Measurements from ENCODE around the gene TMEM220. TPM values are rescaled to one million over a fixed set of nuclear protein-coding genes. Genes with fewer than 3 reads are reported as not detected.

TMEM220 gene
- total and polyA plus RNA-seq, 2 of the 4 experiments (the other 2 are of a cell fraction) = 1.1 to 1.9 TPM

- H3K56ac ChIP-seq (ENCODE audit: extremely low read depth, insufficient read depth, low read length) = no peak overlapping the region
- WGBS, 2 experiments (ENCODE audit: extremely low coverage in 2 of 2, insufficient read length in 1 of 2) = no CpG with 5 or more reads among the region's 2 CpGs
- H3K4me2 ChIP-seq (ENCODE audit: low read depth, low read length) = no peak overlapping the region
- no peak overlapping the region for H4K91ac ChIP-seq (ENCODE audit: insufficient read depth, low read depth, low read length)
- dilution Hi-C loops (cut with HindIII; ENCODE audit: low sequenced_read_pairs, unreplicated experiment) = no loop called here
- H3K4me3 ChIP-seq (ENCODE audit: insufficient read depth, low read depth, low read length) = no peak overlapping the region
- TF ChIP-seq SMC3 (IDR thresholded peaks at IDR 0.05; ENCODE audit: low read depth, low read length) = no peak
- TF ChIP-seq ELK1 (IDR thresholded peaks at IDR 0.05; ENCODE audit: borderline replicate concordance, low read depth, low read length) = no peak
- no peak for TF ChIP-seq CHD1 (IDR thresholded peaks at IDR 0.05; ENCODE audit: low read depth, low read length)
- no peak for TF ChIP-seq MXI1 (IDR thresholded peaks at IDR 0.05; ENCODE audit: borderline replicate concordance, low read depth, low read length)
- no peak for TF ChIP-seq CTCF (conservative IDR thresholded peaks at IDR 0.05; ENCODE audit: low read depth, low read length)
- no peak for TF ChIP-seq FOS (IDR thresholded peaks at IDR 0.05; ENCODE audit: low read depth, low read length)
- TF ChIP-seq BHLHE40 (IDR thresholded peaks at IDR 0.05; ENCODE audit: low read depth, low read length) = no peak
- no peak for TF ChIP-seq MAFK (IDR thresholded peaks at IDR 0.05; ENCODE audit: low read depth, low read length)
- TF ChIP-seq CEBPB (IDR thresholded peaks at IDR 0.05; ENCODE audit: low read depth, low read length) = no peak
- no peak for TF ChIP-seq NFE2L2 (IDR thresholded peaks at IDR 0.05; ENCODE audit: low read depth, low read length)
- no peak for TF ChIP-seq POLR2A (IDR thresholded peaks at IDR 0.05; ENCODE audit: low read depth, low read length)
- TF ChIP-seq RAD21 (IDR thresholded peaks at IDR 0.05; ENCODE audit: low read length) = no peak
- TF ChIP-seq RCOR1 (IDR thresholded peaks at IDR 0.05; ENCODE audit: insufficient replicate concordance, low read length) = no peak
- TF ChIP-seq RFX5 (IDR thresholded peaks at IDR 0.05; ENCODE audit: low read depth, low read length) = no peak
- TF ChIP-seq USF2 (IDR thresholded peaks at IDR 0.05; ENCODE audit: low read depth, low read length) = no peak
- no peak for TF ChIP-seq MAZ (IDR thresholded peaks at IDR 0.05; ENCODE audit: borderline replicate concordance, low read depth, low read length)
- H2AK5ac ChIP-seq (ENCODE audit: low read depth, low read length) = no peak overlapping the region
- H2BK15ac ChIP-seq (ENCODE audit: low read depth, low read length) = no peak overlapping the region
- H4K5ac ChIP-seq (ENCODE audit: low read depth, low read length) = no peak overlapping the region
- ChIA-PET CTCF (interaction anchor here (0.8 kb wide), 1 partner anchor 12 kb away, joined by 3 read pairs; no protein-coding TSS in a partner anchor), POLR2A (ENCODE audit: unreplicated experiment) (no interaction called here)
- in situ Hi-C loops (cut with MboI; ENCODE audit: low sequenced_read_pairs) = no loop called here
- H2AFZ ChIP-seq (replicated peaks; ENCODE audit: low read length, poor library complexity) = no peak overlapping the region
- BruUV-seq (replicated peaks) = no TSS peak
- no peak overlapping the region for H4K8ac ChIP-seq (ENCODE audit: low read depth in 2 of 2, low read length in 2 of 2)
- H3K18ac ChIP-seq (ENCODE audit: low read depth, low read length) = no peak overlapping the region
- no peak overlapping the region for H3K23ac ChIP-seq (ENCODE audit: low read depth, low read length)
- no peaks in the 10 kb centered on the region for H4K20me1 ChIP-seq (ENCODE audit: insufficient read depth, low read length)
- no peak overlapping the region for H2BK120ac ChIP-seq (ENCODE audit: low read depth, low read length)
- H3K9me1 ChIP-seq (ENCODE audit: insufficient read depth, low read length) = no peaks in the 10 kb centered on the region
- H2AK9ac ChIP-seq (replicated peaks; ENCODE audit: low read depth, low read length, poor library complexity) = no peak overlapping the region
- H3K27me3 ChIP-seq (ENCODE audit: control insufficient read depth, insufficient read depth, low read length) = no peaks in the 10 kb centered on the region; the same call in 1 of the 2 replicates
- no peak overlapping the region for H3K9ac ChIP-seq (ENCODE audit: low read depth, low read length)
- no peaks in the 10 kb centered on the region for H3K36me3 ChIP-seq (ENCODE audit: control insufficient read depth, insufficient read depth, low read length)
- no peaks in the 10 kb centered on the region for H3K4me1 ChIP-seq (ENCODE audit: control insufficient read depth, insufficient read depth, low read length)
- no peaks in the 10 kb centered on the region for H3K79me1 ChIP-seq (ENCODE audit: low read depth in 1 of 2, low read length in 2 of 2)
- H3K27ac ChIP-seq (ENCODE audit: insufficient read depth, low read length) = no peak overlapping the region
- H3K14ac ChIP-seq (replicated peaks; ENCODE audit: low read depth, low read length) = no peak overlapping the region
- no peaks in the 10 kb centered on the region for H3K9me3 ChIP-seq (ENCODE audit: control insufficient read depth, insufficient read depth, low read length)
- no peak for ATAC-seq (ENCODE audit: low read depth)
- DNase-seq = no peak
- H3K4ac ChIP-seq (ENCODE audit: low read depth, low read length) = no peak overlapping the region
- no peak overlapping the region for H2BK20ac ChIP-seq (ENCODE audit: low read depth, low read length)
- H2BK5ac ChIP-seq (ENCODE audit: low read depth, low read length, poor library complexity, severe bottlenecking) = no peak overlapping the region
- intact Hi-C loops (cut with micrococcal nuclease) = no loop called here
These were observed 31.5 kb upstream of the TMEM220 start for GRCh38 chr17:10761281-10761680.

Measured in IMR-90 (cell line).